Dermis blood vessel endothelial cell (primary cell): ENCODE data around the gene SGSM1. TPM values are rescaled to one million over a fixed set of nuclear protein-coding genes. Genes with fewer than 3 reads are reported as not detected.

Source experiments
- DNase-seq: peaks from one replicate; pipeline ENCODE4 v3.0.0; 2010
- total RNA-seq: library from RNA; depleted of rRNA; stranded (reverse); fragments of >200 nt; gene quantifications from 2 replicates; pipeline ENCODE4 v1.2.3, GENCODE V29; 2014

SGSM1 gene
- total RNA-seq, 1 donor from 2014 or later = 4.1 TPM

DNA sequence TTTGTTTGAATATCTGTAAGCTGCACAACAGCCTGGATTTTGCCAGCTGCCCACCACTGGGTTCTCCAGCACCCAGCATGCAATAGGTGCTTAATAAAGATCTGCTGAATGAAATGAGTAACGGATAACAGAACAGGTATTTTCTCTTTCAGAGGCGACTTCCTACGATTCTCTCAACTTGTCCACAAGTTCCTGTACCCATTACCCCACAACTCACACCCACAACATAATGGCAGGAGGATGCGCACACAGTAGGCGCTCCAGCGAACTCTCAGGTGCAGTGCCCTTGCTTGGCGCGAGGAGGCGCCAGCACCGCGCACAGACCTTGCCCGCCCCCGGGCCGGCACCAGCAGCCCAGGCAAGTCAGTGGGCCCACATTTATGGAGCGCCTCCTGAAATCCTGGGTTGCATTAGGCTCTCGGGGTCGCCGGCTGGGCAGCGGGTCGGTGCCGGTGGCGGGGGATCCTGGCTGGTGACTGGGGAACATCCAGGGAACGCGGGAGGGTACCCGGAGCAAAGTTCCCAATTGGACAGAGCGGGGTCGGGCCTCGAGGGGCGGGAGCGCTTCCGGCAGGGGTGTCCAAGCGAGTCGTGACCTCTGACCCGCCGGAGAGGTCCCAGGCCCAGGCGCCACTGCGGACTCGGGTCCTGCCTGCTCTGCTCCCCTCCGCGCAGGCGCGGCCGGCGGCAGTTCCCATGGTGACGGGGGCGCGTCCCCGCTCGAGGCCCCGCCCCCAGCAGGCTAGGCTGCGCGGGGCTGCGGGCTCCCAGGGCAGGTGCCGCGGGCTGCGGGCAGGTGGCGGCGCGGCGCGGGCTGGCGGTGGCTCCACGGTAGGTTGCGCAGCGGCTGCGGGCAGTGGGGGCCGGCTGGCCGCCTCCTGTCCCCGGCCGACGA lies 146.2 kb downstream of the SGSM1 start, which contains the start of gene KIAA1671:
Gene KIAA1671, plus strand, starts transcription at position 775 of the 895 bp plus-strand sequence. CDS start 75,284 bp downstream, outside the sequence.
- DNase-seq = peak; percentile 90

DNA sequence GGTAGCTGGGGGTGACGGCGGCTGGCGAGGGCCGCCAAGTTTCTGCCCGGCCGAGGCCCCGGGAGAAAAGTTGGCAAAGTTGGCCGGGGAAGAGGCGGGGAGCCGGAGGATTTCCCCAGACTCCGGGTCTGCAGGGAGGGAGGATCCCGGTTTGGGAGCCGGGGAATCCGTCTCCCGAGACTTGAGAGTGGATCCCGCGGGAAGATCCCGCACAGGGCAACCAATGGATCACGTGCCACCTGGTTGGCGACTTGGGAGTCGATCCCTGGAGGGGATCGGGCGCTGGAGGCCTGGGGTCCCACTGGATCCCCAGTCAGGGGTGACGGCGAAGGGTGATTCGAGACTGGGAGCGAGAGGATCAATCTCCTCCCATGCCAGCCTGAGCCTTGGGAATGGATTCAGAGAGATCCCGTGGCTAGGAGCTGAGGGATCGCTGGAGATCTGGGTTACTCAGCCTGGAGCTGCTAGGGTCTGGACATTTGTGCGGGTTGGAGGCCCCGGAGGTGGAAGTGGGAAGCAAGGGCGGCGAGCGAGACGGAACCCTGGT lies 146.9 kb downstream of the SGSM1 start:
- DNase-seq = peak; percentile 87

DNA sequence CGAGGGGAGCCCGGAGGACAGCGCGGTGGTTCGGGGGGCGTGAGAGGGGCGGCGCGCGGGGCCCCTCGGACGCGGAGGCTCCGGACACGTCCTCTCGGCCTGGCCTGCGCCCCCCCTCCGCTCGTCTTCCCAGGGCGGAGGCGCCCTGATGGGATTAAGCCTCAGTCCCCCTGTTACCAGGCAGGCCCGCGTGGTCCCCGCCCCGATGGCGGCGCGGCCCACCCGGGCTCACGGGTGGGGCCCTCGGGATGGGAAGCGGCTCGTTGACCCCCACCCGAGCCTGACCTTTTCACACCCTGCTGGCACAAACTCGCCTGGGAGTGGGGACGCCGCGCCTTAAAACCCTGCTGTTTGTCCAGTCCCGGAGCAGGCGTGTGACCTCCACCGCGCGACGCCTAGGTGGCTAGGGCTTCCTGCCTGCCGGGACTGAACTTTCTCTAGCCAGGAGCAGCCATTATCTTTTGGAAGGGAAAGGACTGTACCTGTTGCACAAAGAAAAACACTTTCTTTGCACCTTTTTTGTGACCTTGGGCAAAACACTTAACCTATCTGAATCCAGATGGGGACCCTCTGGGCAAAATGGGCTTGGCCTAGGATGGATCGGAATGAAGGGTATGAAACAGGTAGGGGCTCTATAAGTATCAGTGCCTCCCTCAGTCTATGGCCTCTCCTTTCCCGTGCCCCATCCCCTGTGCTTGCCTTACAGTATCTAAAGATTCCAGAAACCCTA lies 147.5 kb downstream of the SGSM1 start:
- peak; percentile 38 for DNase-seq

DNA sequence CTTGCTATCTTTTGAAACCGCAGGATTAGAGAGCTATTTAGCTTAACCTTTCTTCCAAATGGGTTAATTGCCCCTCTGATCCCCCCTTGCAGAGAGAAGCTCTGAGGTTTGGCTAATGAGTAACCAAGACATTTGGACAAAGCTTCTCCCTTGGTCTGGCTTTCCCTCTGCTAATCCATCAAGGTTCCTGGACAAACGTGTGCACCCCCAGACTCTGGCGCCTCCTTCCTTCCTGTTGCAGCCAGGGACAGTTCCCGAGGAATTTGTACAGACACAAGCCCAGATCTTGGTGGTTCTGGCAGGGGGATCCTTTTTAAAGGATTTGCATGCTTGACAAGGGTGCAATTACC lies 148.1 kb downstream of the SGSM1 start:
- no peak for DNase-seq

DNA sequence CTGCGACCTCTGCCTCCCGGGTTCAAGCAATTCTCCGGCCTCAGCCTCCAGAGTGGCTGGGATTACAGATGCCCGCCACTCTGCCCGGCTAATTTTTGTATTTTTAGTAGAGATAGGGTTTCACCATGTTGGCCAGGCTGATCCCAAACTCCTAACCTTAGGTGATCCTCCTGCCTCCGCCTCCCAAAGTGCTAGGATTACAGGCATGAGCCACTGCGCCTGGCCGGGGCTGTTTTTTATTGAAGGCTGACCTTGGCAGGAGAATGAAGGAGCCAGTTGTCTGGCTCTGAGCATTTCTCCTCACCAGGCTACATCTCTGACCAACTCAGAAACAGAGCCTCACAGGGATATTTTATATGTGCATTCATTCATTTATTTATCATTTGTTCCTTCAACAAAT lies 148.8 kb downstream of the SGSM1 start:
- no peak for DNase-seq

DNA sequence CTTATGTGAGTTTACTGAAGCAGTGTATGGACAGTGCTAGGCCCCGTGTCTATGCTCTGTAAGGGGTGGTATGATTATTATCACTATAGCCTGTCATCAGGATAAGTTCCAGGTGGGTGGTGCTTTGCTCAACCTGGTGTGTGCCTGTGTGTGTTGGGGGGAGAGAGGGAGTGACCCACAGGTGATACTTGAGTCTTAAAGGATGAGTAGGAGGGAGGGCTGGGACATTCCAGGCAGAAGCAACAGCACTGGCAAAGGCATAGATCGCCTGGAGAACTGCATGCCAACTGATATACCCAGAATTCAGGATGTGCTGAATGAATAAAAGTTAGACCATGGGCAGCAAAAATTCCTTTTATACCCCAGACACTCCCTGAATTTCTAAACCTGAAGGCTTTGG lies 151.0 kb downstream of the SGSM1 start:
- DNase-seq = no peak

DNA sequence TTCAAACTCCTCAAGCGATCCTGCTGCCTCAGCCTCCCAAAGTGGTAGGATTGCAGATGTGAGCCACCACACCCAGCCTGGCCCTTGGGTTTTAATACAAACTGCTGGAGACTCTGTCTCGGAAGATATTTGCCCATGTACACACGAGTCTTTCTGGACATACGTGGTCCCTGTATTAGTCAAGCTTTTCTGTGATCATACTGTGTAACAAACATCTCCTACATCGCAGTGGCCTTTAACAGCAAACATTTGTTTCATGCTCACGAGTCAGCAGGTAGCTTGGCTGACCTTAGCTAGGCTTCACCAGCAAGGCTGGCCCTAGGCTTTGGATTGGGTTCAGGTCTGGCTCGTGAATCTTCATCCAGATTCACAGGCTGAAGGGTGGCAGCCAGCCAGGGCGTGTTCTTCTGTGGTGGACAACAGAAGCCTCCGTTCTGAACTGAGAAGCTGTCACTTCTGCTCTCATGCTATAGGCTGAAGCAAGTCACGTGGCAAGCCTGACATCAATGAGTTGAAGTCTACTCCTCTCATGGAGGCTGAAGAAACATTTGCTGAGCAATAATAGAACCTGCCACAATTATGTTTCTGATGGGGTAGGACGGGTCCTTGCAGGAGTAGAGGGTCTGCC lies 155.3 kb downstream of the SGSM1 start:
- no peak for DNase-seq

DNA sequence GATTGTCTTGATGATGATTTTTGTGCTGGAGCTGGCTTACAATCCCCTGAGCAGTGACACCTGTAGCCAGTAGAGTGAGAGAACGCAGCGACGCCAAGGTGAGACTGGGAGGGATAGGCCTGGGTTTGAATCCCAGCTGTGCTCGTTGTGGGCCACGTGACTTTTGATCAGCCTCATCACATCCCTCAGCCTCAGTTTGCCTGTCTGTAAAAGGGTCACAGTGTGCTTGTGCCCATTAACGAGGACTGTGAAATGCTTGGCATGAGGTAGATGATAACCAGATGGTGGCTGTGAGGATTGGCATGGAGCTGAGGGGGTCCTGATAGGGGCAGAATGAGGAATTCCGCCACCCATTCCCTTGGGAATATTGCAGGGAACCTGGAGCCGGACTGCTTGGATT lies 156.1 kb downstream of the SGSM1 start:
- no peak for DNase-seq

DNA sequence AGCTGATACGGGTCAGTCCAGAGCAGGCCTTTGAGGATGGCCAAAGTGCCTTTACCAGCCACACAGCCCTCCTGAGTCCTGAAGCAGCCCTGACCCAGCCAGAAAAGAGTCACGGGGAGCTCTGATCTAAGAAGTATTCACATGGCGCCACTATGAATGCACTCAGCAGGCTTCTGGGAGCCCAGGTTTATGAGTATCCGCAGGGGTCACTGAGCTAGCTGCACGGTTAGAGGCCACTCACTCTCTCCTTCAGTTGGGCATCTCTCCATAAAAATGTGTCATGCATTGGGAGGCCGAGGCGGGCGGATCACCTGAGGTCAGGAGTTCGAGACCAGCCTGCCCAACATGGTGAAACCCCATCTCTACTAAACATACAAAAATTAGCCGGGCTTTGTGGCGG lies 156.8 kb downstream of the SGSM1 start:
- DNase-seq = no peak

DNA sequence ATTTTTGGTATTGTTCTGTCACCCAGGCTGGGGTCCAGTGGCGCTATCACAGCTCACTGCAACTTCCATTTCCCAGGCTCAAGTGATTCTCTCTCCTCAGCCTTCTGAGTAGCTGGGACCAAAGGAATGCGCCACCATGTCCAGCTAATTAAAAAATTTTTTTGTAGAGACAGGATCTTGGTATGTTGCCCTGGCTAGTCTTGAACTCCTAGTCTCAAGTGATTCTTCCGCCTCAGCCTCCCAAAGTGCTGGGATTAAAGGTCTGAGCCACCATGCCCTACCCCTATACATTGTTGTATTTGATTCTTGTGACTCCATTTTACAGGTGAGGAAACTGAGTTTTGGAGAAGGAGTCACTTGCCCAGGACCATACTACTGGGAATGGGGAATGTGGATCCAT lies 158.4 kb downstream of the SGSM1 start:
- DNase-seq = no peak

DNA sequence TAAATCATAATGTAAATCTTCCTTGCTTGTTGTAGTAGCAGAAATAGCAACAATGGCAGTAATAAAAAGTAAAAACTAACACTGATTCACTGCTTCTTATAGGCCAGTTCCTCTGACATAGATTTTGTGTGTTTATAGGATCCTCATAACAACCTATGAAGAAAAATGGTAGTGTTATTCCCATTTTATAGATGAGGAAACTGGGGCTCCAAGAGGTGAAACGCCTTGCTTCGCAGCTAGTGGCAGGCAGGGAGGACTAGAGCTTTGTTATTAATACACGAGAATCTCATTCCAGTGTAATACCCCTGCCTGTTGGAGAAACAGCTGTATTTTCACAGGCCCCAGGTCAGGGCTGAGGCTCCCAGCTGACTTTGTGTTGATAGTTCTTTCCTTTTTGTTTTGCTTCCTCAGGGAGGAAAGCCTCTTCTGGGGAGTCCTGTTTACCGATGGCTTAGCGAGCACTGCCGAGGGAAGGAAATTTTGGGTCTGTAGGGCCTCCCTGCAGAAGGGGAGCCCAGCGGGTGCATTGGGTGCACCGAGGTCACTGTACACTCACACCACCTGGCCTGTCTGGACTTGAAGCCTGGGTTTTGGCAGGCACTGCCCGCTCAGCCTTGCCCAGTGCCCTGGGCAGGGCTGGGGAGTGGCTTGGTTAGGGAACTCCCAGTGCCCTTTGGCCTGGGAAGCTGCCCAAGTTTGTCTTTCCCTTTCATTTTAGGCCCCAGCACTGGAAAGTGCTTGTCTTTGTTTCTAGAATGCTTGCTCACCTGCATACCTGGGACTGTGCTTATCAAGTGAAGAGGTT lies 160.0 kb downstream of the SGSM1 start:
- DNase-seq = no peak

DNA sequence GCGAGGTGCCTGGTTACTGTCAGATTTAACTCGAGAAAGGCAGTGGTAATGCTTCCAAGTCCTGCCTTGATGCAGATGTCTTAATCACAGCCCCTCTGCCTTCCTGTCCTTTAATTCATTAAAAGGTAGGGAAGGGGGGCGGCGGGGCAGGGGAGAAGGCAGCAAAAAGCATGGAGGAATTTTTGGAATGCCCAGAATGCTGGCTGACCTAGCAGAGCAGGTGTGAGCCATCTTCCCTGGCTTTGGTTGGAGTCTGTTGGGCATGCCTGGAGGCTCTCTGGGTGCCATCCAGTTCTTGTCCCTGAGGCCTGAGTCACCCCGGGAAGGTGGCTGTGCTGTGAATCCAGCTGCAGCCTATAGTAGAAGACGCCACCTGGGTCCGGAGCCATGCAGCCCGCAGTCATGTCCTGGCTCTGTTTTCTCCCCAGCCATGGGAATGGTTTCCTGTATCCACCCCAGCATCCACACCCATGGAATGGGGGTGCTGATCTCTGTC lies 162.1 kb downstream of the SGSM1 start:
- peak; percentile 54 for DNase-seq

DNA sequence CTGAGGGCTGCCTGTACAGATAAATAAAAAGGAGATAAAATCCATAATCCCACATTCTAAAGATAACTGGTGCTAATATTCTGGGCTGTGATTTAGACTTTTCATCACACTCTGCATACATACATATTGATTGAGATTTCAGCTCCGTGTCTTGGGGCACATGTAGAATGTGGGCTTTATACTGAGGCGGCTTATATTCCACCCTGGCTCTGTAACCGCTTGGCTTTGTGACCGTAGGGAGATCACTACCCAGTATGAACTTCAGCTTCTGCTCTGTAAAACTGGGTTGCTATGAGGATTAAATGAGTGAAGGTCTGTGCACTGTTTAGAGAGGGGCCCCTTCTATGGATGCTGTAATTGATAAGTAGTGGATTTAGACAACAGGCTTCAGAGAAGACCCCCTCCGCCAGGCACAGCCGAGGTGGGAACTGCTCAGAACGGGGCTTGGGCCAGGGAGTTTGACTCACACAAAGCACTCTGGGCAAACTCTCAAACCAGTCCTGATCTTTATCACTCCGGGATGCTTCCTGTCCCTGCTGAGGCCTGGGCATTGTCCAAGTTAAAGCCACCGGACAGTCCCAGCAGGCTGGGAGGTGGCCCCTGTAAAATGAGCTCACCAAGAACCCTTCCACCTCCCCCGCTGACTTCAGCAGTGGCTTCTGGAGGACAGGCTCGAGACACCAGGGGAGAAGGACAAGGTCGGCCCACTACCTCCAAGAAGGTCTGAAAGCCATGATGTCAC lies 163.7 kb downstream of the SGSM1 start:
- DNase-seq = peak; percentile 83

DNA sequence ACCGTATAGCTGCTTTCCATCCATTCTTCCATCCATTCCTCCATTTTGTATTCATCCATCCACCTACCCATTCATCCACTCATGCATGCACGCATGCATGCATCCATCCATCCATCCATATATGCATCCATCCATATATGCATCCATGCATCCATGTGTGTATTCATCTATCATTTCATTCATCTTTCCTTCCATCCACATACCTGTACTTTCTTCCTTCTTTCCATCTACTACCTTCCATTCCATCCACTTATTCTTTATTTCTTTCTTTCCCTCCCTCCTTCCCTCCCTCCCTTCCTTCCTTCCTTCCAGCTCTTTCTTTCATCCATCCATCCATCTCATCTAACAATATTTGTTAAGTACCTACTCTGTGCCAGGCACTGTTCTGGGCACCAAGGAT lies 166.4 kb downstream of the SGSM1 start:
- DNase-seq = no peak

DNA sequence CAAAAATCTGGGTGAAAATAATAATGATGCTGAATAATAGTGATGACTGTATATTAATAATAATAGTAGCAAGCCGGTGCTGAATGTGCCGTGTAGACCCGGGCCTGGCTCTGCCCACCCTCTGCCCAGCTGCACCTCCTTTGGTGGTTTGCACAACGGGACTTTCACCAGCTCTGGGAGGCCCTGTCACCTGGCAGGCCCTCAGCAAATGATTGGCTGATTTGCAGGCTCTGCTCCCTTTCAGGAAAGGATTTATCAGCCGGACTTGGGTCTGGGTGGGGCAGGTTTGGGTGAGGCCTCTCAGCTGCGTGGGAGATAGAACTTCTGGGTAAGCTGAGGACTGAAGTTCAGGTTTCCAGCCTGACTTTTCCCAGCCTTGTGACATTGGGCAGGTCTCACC lies 167.9 kb downstream of the SGSM1 start:
- DNase-seq = no peak

DNA sequence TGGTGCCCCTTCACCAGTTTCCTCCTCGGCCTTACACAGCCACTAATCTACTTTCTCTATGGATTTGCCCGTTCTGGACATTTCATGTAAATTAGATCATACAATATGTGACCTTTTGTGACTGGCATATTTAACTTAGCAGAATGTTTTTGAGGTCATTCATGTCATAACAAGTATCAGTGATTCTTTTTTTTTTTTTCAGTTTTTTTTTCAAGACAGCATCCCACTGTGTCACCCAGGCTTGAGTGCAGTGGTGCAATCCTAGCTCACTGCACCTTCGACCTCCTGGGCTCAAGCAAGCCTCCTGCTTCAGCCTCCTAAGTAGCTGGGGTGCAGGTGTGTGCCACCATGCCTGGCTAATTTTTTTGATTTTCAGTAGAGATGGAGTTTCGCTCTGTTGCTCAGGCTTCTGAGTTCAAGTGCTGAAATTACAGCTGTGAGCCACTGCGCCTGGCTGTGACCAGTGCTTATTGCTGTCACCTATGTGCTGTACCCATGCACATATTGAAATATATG lies 169.2 kb downstream of the SGSM1 start:
- no peak for DNase-seq

DNA sequence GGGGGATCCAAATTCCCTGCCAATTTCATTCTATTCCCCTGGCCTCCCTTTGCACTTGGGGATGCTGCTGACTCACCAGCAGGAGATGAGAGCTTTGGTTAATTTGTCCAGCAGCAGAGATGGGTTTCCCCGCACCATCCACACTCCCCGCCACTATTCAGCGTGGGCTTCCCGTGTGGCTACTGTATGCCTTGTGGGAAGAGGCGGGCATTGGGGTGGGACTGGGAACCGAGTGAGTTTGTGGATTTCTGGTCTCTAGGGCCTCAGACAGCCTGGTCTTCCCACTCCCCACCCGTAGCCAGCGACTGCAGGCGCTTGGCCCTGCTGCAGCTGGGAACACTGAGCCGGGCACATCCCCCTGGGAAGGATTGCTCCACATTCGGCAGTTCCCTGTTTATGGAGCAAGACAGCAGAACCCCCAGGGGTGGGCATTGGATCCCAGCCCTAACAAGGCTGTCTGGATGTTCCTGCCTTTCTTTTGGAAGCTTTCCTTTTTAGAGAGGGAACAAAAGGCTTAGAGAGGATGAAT lies 169.9 kb downstream of the SGSM1 start:
- DNase-seq = no peak

DNA sequence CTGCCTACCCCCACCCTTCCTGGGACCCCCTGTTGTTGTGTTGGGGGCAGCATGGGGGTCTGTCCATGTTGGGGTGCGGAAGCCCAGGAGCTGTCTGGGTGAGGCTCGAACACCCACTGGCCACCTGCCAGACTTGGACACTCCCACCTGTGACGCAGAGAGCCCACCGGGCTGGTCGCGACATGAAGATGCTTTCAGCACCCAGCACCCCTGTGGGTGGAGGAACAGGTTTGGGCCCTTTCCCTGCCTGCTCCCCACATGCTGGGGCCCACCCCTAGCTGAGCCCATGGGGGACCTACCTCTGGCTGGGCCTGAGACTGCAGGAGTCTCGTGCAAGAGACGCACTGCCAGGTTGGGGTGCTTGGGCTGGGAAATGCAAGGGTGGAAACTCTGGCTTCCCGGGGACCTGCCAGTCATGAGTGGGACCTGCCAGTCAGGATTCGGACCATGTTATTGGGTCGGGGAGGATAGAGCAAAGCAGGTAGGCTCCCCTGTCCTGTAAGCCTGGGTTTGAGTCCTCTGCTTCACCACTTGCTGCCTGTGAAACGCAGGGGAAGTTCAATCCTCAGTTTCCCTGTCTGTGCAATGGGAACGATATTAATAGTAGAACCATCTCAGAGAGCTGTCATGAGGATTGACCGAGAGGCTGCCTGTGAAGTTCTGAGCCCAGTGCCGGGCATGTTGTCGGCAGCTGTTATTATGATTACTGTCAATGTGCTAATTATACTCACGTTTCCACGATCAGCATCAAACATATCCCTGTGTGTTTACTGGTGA lies 170.6 kb downstream of the SGSM1 start:
- no peak for DNase-seq
